GM19351 (cell line): ENCODE measurements around the gene NDRG3.
A peak's percentile ranks its signal among the peaks of the same experiment; 100 is the strongest.

Experiments
- ATAC-seq: cut with Tn5 transposase; IDR thresholded peaks from one replicate; pipeline ENCODE4 v1.9.1; 2021; ENCODE audit warnings: mild to moderate bottlenecking, moderate library complexity; ENCODE audit not compliant: unreplicated experiment

The NDRG3 gene

GRCh38 chr20:36761125-36761524 is 15.2 kb upstream of the NDRG3 start:
- no peak for ATAC-seq

- no peak for ATAC-seq
Measured at GRCh38 chr20:36760647-36761046, 14.8 kb upstream of the NDRG3 start.

GRCh38 chr20:36758276-36758675 is 12.4 kb upstream of the NDRG3 start:
- ATAC-seq: no peak

- no peak for ATAC-seq
Measured at GRCh38 chr20:36756496-36756895, 10.6 kb upstream of the NDRG3 start.

- no peak for ATAC-seq
Measured at GRCh38 chr20:36754656-36755222, 8.8 kb upstream of the NDRG3 start.

GRCh38 chr20:36752582-36752981 is 6.7 kb upstream of the NDRG3 start:
- ATAC-seq: no peak

GRCh38 chr20:36745234-36745926 is 510 bp downstream of the NDRG3 start:
- ATAC-seq: peak; percentile 37

- no peak for ATAC-seq
Measured at GRCh38 chr20:36744764-36745191, 1.1 kb downstream of the NDRG3 start.

GRCh38 chr20:36744243-36744642 is 1.6 kb downstream of the NDRG3 start:
- ATAC-seq: no peak

- no peak for ATAC-seq
Measured at GRCh38 chr20:36742558-36742957, 3.3 kb downstream of the NDRG3 start.

- no peak for ATAC-seq
Measured at GRCh38 chr20:36741072-36741471, 4.8 kb downstream of the NDRG3 start.

GRCh38 chr20:36737183-36737499 is 8.7 kb downstream of the NDRG3 start:
- no peak for ATAC-seq

GRCh38 chr20:36736451-36737182 is 9.3 kb downstream of the NDRG3 start:
- no peak for ATAC-seq

- no peak for ATAC-seq
Measured at GRCh38 chr20:36732456-36732855, 13.4 kb downstream of the NDRG3 start.

GRCh38 chr20:36728986-36729385 is 16.9 kb downstream of the NDRG3 start:
- ATAC-seq: no peak

- no peak for ATAC-seq
Measured at GRCh38 chr20:36726168-36726567, 19.7 kb downstream of the NDRG3 start.

GRCh38 chr20:36720510-36720909 is 25.4 kb downstream of the NDRG3 start:
- ATAC-seq: no peak

GRCh38 chr20:36717657-36718056 is 28.2 kb downstream of the NDRG3 start:
- ATAC-seq: no peak

- ATAC-seq: no peak
Measured at GRCh38 chr20:36717021-36717420, 28.9 kb downstream of the NDRG3 start.

GRCh38 chr20:36712775-36713174 is 33.1 kb downstream of the NDRG3 start:
- no peak for ATAC-seq

- no peak for ATAC-seq
Measured at GRCh38 chr20:36709126-36709525, 36.8 kb downstream of the NDRG3 start.

GRCh38 chr20:36703530-36703929 is 42.4 kb downstream of the NDRG3 start:
- no peak for ATAC-seq
